Panc1 (cell line): ENCODE measurements around the gene TAL1. TPM values are rescaled to one million over a fixed set of nuclear protein-coding genes. Genes with fewer than 3 reads are reported as not detected.

Experiments used
- ATAC-seq: fragments of 200-7000 bp; cut with Tn5 transposase; 2 replicates; pipeline ENCODE4 v1.9.1; 2020; ENCODE audit warnings: mild to moderate bottlenecking, moderate library complexity
- BruUV-seq: library from RNA; stranded (reverse); fragments of 400-500 nt; replicated peaks from 2 replicates; lab custom pipeline; 2021; lab: Mats Ljungman, UMichigan
- CTCF ChIA-PET: fragments of 300-600 bp; sonication (Branson Sonifier 250); formaldehyde crosslinking; loops from one replicate; lab custom pipeline; 2022; ENCODE audit warnings: antibody characterized with exemption; lab: Charles Lee
- POLR2A ChIA-PET: fragments of 300-600 bp; sonication (Branson Sonifier 250); formaldehyde crosslinking; loops from one replicate; lab custom pipeline; 2022; ENCODE audit warnings: antibody characterized with exemption; lab: Charles Lee
- DNase-seq: peaks from one replicate; pipeline ENCODE4 v3.0.0-alpha.2; 2010; ENCODE audit warnings: low read depth, low spot score
- H3K27ac ChIP-seq: 2 replicates; pipeline ENCODE4 v1.5.1; 2011; ENCODE audit warnings: mild to moderate bottlenecking, low read length, inconsistent platforms
- H3K27me3 ChIP-seq: fragments of 200-500 bp; sonication (Bioruptor generic); 2 replicates; pipeline ENCODE4 v1.6.0; 2014; ENCODE audit warnings: low read length, inconsistent platforms; ENCODE audit not compliant: control insufficient read depth, insufficient read depth
- H3K36me3 ChIP-seq: fragments of 200-500 bp; sonication (Bioruptor generic); 2 replicates; pipeline ENCODE4 v1.5.1; 2014; ENCODE audit warnings: inconsistent platforms, mild to moderate bottlenecking, low read length, moderate library complexity; ENCODE audit not compliant: control insufficient read depth, insufficient read depth
- H3K4me1 ChIP-seq: 2 replicates; pipeline ENCODE4 v1.5.1; 2011; ENCODE audit warnings: inconsistent platforms, mild to moderate bottlenecking, low read length, moderate library complexity; ENCODE audit not compliant: control insufficient read depth, insufficient read depth
- H3K4me3 ChIP-seq, 2 experiments: 2 replicates each; pipeline ENCODE4 v1.5.1; 2011 to 2012; ENCODE audit warnings: low read depth in 2 of 2, low read length in 2 of 2, mild to moderate bottlenecking in 2 of 2, inconsistent platforms in 1 of 2, moderate library complexity in 1 of 2
- H3K9me3 ChIP-seq: fragments of 200-500 bp; sonication (Bioruptor generic); 2 replicates; pipeline ENCODE4 v1.5.1; 2014; ENCODE audit warnings: low read depth, mild to moderate bottlenecking, inconsistent platforms, low read length, moderate library complexity; ENCODE audit not compliant: control insufficient read depth, insufficient read depth
- CTCF ChIP-seq: fragments of 450-650 bp; IDR thresholded peaks from 2 replicates; pipeline ENCODE4 v1.5.1; 2017; ENCODE audit warnings: mild to moderate bottlenecking
- POLR2AphosphoS5 ChIP-seq: IDR thresholded peaks from 2 replicates; pipeline ENCODE4 v1.6.1; 2012; ENCODE audit warnings: mild to moderate bottlenecking, low read depth, low read length, moderate library complexity
- REST ChIP-seq, 2 experiments: IDR thresholded peaks; 2 replicates each; pipeline ENCODE4 v1.6.1; 2011 to 2012; ENCODE audit warnings: low read depth in 2 of 2, control low read depth in 1 of 2, low read length in 1 of 2, mild to moderate bottlenecking in 1 of 2, moderate library complexity in 1 of 2; ENCODE audit not compliant: insufficient read depth in 1 of 2
- SIN3A ChIP-seq: IDR thresholded peaks from 2 replicates; pipeline ENCODE4 v1.6.1; 2012; ENCODE audit warnings: low read depth, mild to moderate bottlenecking, low read length, moderate library complexity, borderline replicate concordance; ENCODE audit not compliant: insufficient read depth
- TCF7L2 ChIP-seq: IDR thresholded peaks from 2 replicates; pipeline ENCODE4 v1.6.1; 2011; ENCODE audit warnings: mild to moderate bottlenecking, low read depth, low read length, inconsistent platforms
- in situ Hi-C: cut with HindIII; loops from 2 replicates; pipeline ENCODE4 v1.10.0; 2016; ENCODE audit warnings: low sequenced_read_pairs, low pct_unique_long_range_greater_than_20kb
- intact Hi-C: fragments of 100-400 bp; cut with micrococcal nuclease; formaldehyde crosslinking; loops from one replicate; pipeline ENCODE4 v1.10.0; 2022; ENCODE audit not compliant: unreplicated experiment
- total RNA-seq: library from RNA; stranded (reverse); gene quantifications from one replicate; pipeline ENCODE4 v1.2.1, GENCODE V29; 2021; ENCODE audit not compliant: unreplicated experiment

The TAL1 gene
- total RNA-seq, 1 experiment from 2014 or later, result 0.05 TPM

DNA sequence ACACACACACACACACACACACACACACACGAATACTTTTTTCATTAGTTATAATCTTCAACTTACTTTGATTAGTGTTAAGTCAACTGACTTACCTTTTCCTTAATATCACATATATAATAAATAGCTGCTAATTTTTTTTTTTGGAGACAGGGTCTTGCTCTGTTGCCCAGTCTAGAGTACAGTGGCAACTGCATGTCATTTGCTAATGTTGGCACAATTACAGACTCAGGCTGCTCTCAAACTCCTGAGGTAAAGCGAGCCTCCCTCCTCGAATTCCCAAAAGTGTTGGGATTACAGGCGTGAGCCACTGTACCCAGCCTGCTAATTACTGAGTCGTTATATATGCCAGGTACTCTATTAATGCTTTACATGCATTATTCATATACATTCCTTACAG lies 20.8 kb upstream of the TAL1 start:
- no TSS peak for BruUV-seq
- H3K4me1 ChIP-seq, result no peaks in the 10 kb centered on the region
- POLR2A ChIA-PET, result interaction anchor here (0.6 kb wide), 1 partner anchor 9 kb away, joined by 6 read pairs; no protein-coding TSS in a partner anchor
- CTCF ChIA-PET, result interaction anchor here (0.6 to 0.7 kb wide), 2 partner anchors 10 to 72 kb away, joined by 4 to 10 read pairs; no protein-coding TSS in a partner anchor
- no peaks in the 10 kb centered on the region for H3K27me3 ChIP-seq
- H3K27ac ChIP-seq, result no peak overlapping the region
- DNase-seq (no peak), ATAC-seq (no peak)
- H3K9me3 ChIP-seq, result no peaks in the 10 kb centered on the region
- TF ChIP-seq POLR2AphosphoS5, result no peak
- no peak for TF ChIP-seq REST (IDR thresholded peaks at IDR 0.05; ENCODE audit: insufficient read depth in 1 of 2, low read depth in 2 of 2, low read length in 1 of 2)
- no peak for TF ChIP-seq SIN3A
- no peak for TF ChIP-seq TCF7L2
- no peak for TF ChIP-seq CTCF
- intact Hi-C loops, result no loop called here
- in situ Hi-C loops, result no loop called here
- H3K4me3 ChIP-seq, result no peak overlapping the region
- peaks cover 11% of the 10 kb centered on the region for H3K36me3 ChIP-seq

- TF ChIP-seq CTCF, result no peak
- no peak for TF ChIP-seq REST (IDR thresholded peaks at IDR 0.05; ENCODE audit: insufficient read depth in 1 of 2, low read depth in 2 of 2, low read length in 1 of 2)
- no peak for TF ChIP-seq POLR2AphosphoS5
- no peak for TF ChIP-seq SIN3A
- TF ChIP-seq TCF7L2, result no peak
- intact Hi-C loops, result no loop called here
- Histone ChIP-seq H3K4me3 (no peak overlapping the region), H3K36me3 (peaks cover 7% of the 10 kb centered on the region), H3K27ac (no peak overlapping the region), H3K27me3 (no peaks in the 10 kb centered on the region), H3K9me3 (no peaks in the 10 kb centered on the region), H3K4me1 (no peaks in the 10 kb centered on the region)
- no TSS peak for BruUV-seq
- ATAC-seq (no peak), DNase-seq (no peak)
- POLR2A ChIA-PET, result no interaction called here
- in situ Hi-C loops, result no loop called here
- CTCF ChIA-PET, result interaction anchor here (0.6 to 0.7 kb wide), 2 partner anchors 10 to 71 kb away, joined by 4 to 10 read pairs; no protein-coding TSS in a partner anchor
Measured at GRCh38 chr1:47252369-47252768, 20.3 kb upstream of the TAL1 start.
